Measurements from ENCODE around the gene SMG1. TPM values are rescaled to one million over a fixed set of nuclear protein-coding genes. Genes with fewer than 3 reads are reported as not detected.

The SMG1 gene
- total and polyA plus RNA-seq, 4 donors = 11.3 to 139 (median 43.0) TPM

- H3K36me3 ChIP-seq (ENCODE audit: control insufficient read depth in 4 of 4, insufficient read depth in 4 of 4, low read length in 4 of 4) = peaks cover 32 to 53% (median 51%) of the 10 kb centered on the region in 4 donors
Observed at GRCh38 chr16:18789515-18789849, 136.7 kb downstream of the SMG1 start.

GRCh38 chr16:18788828-18789514 is 137.2 kb downstream of the SMG1 start:
- H3K9me3 ChIP-seq (ENCODE audit: control insufficient read depth in 4 of 4, insufficient read depth in 3 of 4, low read length in 3 of 4) = no peaks in the 10 kb centered on the region
- H3K27ac ChIP-seq (ENCODE audit: low read depth in 1 of 2, low read length in 1 of 2) = peak overlapping the region; percentile 37 to 84
- DNase-seq (peak in 1 of 3 donors; percentile 2), ATAC-seq (ENCODE audit: insufficient read depth, low FRiP score) (no peak)
- peaks cover 36 to 53% (median 49%) of the 10 kb centered on the region in 4 donors for H3K36me3 ChIP-seq (ENCODE audit: control insufficient read depth in 4 of 4, insufficient read depth in 4 of 4, low read length in 4 of 4)
- H3K4me3 ChIP-seq = peak overlapping the region; percentile 99
- peaks cover 18 to 29% (median 23%) of the 10 kb centered on the region in 5 donors for H3K4me1 ChIP-seq (ENCODE audit: control insufficient read depth in 5 of 5, insufficient read depth in 5 of 5, low read length in 5 of 5)
- H3K9ac ChIP-seq (ENCODE audit: insufficient read depth in 1 of 2, low read length in 2 of 2) = peak overlapping the region; percentile 98
- no peak for TF ChIP-seq CTCF (IDR thresholded peaks at IDR 0.05; ENCODE audit: control extremely low read depth, extremely low read depth)
- WGBS, 2 donors = 9 to 18% methylated on average over 20 of the region's 20 CpGs
- no peaks in the 10 kb centered on the region for H3K27me3 ChIP-seq (ENCODE audit: control insufficient read depth in 3 of 3, insufficient read depth in 3 of 3, low read length in 2 of 3)

More at GRCh38 chr16:18789515-18789849, 136.7 kb downstream of the SMG1 start:
- Histone ChIP-seq H3K9ac (ENCODE audit: insufficient read depth in 1 of 2, low read length in 2 of 2) (peak overlapping the region; percentile 98), H3K9me3 (ENCODE audit: control insufficient read depth in 4 of 4, insufficient read depth in 3 of 4, low read length in 3 of 4) (no peaks in the 10 kb centered on the region), H3K4me3 (peak overlapping the region; percentile 99), H3K4me1 (ENCODE audit: control insufficient read depth in 5 of 5, insufficient read depth in 5 of 5, low read length in 5 of 5) (peaks cover 18 to 29% (median 23%) of the 10 kb centered on the region in 5 donors), H3K27me3 (ENCODE audit: control insufficient read depth in 3 of 3, insufficient read depth in 3 of 3, low read length in 2 of 3) (no peaks in the 10 kb centered on the region), H3K27ac (ENCODE audit: low read depth in 1 of 2, low read length in 1 of 2) (peak overlapping the region; percentile 84 to 96)
- WGBS, 2 donors = 1% methylated on average over 5 of the region's 5 CpGs
- no peak for TF ChIP-seq CTCF (IDR thresholded peaks at IDR 0.05; ENCODE audit: control extremely low read depth, extremely low read depth)
- ATAC-seq (ENCODE audit: insufficient read depth, low FRiP score) = no peak
- no peak for DNase-seq

GRCh38 chr16:18784917-18785623 is 141.1 kb downstream of the SMG1 start:
- ATAC-seq (ENCODE audit: insufficient read depth, low FRiP score) (no peak), DNase-seq (no peak)
- no peak for TF ChIP-seq CTCF (IDR thresholded peaks at IDR 0.05; ENCODE audit: control extremely low read depth, extremely low read depth)
- H3K27ac ChIP-seq (ENCODE audit: low read depth in 1 of 2, low read length in 1 of 2) = no peak overlapping the region
- H3K9me3 ChIP-seq (ENCODE audit: control insufficient read depth in 4 of 4, insufficient read depth in 3 of 4, low read length in 3 of 4) = no peaks in the 10 kb centered on the region
- peaks cover 18 to 29% (median 23%) of the 10 kb centered on the region in 5 donors for H3K4me1 ChIP-seq (ENCODE audit: control insufficient read depth in 5 of 5, insufficient read depth in 5 of 5, low read length in 5 of 5)
- peak overlapping the region in 1 of 2 donors; percentile 51 for H3K9ac ChIP-seq (ENCODE audit: insufficient read depth in 1 of 2, low read length in 2 of 2)
- no peaks in the 10 kb centered on the region for H3K27me3 ChIP-seq (ENCODE audit: control insufficient read depth in 3 of 3, insufficient read depth in 3 of 3, low read length in 2 of 3)
- no peak overlapping the region for H3K4me3 ChIP-seq
- WGBS, 2 donors = 70 to 83% methylated on average over 8 of the region's 8 CpGs
- peaks cover 43 to 55% (median 43%) of the 10 kb centered on the region in 4 donors for H3K36me3 ChIP-seq (ENCODE audit: control insufficient read depth in 4 of 4, insufficient read depth in 4 of 4, low read length in 4 of 4)
